Measurements from ENCODE around the gene KL.
A peak's percentile ranks its signal among the peaks of the same experiment; 100 is the strongest.

Gene KL

DNA sequence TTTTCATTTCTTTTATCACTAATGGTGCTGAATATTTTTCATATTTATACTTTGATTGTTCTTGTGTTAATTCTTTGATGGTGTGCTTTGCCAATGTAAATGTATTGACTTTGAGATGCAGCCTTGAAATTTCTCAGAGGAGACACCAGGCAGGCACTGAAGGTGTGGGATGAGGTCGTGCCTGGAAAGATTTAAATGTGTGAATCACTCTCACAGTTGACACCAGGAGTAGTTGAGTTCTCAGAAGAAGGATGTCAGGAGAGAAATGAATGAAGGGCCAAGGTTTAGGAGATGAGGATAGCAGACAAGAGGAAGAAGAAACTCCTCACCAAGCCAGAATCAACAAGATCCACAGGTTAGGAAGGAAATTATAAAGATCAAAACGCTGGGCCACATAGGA lies 10.1 kb upstream of the KL start:
- no peak for DNase-seq

DNA sequence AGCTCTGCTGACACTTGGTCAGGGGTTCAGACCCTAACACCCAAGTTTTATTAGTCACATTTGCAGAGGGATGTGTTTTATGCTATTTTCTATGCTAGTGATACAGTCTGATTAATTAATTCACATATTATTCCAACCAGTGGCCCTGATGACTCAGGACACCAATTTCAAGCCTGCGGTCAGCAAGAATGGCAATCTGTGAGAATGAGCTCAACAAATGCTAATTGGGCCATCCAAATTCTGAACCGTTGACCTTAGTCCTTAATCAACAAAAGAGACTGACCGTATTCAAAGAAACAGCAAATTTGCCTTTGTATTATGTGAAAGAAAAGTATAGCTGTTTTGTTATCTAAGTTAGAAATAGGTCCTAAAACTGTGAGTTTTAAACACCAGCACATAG lies 9.6 kb upstream of the KL start:
- DNase-seq: no peak

DNA sequence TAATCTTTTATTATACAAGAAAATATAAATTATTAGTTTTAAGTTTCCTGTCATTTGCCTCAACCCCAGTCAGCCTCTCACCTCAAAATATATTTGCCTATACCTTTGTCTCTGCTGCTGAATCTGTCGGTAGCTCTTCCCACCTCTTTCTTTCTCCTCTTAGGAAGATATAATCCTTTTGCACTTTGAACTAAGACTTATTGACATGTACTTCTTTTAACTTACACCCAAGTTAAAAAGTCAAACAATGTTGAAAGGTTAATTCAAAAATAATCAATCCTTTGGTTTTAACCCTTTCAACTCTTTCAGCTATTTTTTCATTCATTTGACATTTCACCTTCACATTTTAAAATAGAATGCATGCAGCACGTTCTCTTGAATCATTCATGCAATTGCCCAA lies 9.0 kb upstream of the KL start:
- no peak for DNase-seq

DNA sequence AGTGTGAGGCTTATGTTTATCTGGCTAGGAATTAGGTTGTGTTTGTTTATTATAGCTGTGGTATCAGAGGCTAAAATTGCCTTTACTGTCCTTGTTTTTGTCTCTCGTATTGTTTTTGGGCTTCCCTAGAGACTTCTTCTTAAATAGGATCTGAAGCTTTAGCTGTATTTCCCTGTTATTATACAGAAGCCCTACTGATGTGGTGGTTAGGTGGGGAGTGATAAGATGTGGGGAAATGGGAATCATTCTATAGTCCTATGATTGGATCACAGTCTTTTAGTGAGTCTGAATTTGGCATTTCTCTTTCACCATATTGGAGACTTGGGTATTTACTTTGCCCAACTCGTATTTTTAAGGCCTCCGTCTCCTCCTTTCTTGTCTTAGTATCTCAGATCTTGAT lies 8.3 kb upstream of the KL start:
- DNase-seq: no peak

DNA sequence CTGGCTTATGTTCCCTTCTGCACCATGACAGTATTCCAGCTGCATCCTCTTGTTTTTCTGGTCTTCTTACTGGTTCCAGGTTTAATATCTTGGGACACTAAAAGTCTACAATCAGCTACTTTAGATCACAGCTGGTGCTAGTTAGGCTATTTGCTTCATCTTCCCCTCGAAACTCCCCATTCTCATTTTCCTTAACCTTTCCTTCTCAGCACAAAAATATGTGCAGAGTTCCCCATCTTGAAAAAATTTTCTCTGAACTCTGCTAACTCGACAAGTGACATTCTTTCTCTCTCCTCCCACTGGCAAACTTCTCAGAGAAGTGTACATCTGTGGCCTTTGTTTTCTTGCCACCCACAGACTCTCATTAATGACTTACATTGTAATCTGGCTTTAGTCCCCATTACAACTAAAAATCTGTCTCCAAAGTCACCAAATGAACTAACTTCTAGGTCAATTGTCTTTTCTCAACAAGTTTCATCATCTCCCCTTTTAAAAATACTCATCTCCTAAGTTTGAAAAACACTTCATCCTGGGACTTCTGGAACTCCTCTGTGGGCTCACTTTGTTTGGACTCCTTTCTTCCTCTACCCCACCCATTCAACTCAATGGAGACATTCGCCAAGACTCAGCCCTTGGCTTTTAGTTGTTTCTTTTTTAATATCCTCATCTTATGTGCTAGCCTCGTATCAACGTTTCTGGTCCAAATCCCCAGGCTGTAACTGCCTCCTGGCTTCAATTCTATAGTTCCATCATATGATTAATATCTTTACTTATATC lies 7.1 kb upstream of the KL start:
- no peak for DNase-seq

DNA sequence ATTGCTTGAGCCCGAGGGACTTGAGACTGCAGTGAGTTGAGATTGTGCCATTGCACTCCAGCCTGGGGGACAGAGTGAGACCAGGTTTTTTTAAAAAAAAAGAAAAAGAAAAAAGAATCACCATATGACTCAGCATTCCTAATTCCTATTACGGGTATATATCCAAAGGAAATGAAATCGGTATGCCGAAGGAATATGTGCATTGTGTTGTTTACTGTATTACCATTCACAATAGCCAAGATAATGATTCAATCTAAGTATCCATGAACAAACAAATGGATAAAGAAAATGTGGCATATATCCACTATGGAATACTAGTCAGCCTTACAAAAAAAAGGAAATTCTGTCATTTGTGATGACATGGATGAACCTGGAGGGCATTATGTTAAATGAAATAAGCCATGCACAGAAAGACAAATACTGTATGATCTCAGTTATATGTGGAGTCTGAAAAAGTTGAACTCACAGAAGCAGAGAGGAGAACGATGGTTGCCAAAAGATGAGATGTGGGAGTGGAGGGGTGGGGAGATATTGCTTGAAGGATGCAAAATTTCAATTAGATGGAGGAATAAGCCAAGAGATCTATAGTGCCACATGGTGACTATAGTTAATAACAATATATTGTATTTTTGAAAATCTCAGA lies 4.3 kb upstream of the KL start:
- DNase-seq: no peak

DNA sequence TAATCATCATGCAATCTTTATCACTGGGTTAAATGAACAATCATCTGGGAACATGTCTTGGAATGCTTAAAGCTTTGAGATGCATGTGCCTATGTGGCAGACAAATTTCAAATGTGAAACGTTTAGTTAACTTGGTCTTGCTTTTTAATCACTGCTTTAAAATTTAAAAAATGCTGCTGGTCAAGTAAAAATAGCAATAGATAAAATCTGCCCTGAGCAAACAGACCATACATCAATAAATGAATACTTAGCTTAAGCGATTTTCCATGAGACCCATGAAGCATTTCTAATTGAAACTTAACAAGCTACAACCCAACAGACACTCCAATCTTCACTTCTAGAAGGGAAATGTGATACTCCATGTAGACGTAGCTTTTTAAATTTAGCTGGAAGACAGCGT lies 1.9 kb upstream of the KL start:
- no peak for DNase-seq

DNA sequence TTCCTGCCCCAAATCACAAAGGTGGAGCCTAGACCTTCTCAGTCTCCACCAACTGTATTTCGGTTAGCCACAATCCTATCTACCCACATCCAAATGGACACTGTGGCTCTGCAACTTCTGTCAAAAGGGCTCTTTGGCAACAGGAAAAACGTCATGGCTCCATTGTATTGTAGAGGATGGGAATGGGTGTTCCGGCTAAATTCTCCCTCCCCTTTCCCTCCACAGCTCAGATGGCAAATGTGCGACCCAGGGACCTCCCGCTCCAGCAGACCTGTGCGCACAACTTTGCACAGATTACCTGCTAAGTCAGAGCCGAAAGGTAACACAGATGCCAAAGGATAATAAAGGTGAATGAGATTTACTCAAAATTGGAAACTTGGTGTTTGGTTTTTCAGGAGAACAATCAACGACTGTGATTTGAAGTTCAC lies 968 bp upstream of the KL start:
- no peak for DNase-seq

DNA sequence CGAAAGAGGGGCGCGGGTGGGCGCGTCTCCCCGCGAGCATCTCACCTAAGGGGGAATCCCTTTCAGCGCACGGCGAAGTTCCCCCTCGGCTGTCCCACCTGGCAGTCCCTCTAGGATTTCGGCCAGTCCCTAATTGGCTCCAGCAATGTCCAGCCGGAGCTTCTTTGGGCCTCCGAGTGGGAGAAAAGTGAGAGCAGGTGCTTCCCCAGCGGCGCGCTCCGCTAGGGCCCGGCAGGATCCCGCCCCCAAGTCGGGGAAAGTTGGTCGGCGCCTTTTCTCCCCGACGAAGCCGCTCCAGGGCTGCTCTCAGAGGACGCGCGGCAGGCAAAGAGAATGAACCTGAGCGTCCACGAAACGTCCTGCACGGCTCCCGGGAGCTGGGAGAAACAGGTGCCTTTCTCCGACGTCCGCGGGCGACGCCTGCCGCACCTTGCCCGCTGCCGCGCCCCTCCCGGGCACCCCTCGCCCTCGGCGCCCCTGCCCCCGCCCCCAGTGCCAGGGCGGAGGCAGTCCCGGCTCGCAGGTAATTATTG lies 366 bp upstream of the KL start:
- no peak for DNase-seq

DNA sequence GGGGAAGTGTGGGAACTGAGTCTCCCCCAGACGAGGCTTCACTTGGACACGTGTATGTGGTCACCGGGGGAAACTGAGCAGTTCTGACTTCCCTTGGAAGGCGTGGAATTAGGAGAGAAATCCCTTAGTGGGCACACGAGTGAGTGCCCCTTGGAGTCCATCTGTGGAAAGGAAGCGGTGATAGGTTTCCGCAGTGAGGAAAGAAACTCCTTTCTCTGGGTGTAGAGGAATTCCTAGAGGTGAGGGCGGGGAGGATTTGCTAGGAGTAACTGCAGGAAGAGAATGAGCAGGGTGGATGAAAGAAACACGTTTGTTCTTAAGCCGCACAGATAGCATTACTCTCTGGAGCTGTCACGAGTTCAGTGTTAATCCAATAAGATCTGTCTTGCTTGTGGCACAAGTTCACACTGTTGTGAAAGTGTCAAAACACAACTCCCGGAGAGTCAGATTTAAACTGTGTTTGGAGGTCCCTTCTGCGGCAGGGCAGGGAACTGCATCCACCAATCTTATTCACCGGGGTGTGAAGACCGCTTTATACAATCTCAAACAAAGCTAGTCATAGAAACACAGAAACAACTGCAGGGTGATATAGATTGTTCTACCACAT lies 1.2 kb downstream of the KL start:
- no peak for DNase-seq

DNA sequence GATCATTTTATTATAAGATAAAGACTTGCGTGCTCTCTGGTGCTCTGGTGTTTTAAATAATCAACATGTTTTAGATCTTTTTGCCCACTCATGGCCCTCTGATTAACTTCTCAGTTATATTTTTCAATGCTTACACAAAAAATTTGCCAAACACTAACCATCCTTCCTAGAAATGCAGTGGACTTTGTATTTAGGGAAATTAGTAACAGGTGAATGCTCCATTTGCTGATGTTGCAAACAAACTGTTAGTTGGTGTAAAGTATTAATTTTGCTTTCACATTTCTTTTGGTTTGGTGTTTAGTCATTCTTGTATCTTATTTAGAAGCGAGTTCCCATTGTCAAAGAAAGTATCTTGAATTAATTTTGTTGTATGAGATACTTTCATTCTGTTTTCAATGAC lies 2.7 kb downstream of the KL start:
- no peak for DNase-seq

DNA sequence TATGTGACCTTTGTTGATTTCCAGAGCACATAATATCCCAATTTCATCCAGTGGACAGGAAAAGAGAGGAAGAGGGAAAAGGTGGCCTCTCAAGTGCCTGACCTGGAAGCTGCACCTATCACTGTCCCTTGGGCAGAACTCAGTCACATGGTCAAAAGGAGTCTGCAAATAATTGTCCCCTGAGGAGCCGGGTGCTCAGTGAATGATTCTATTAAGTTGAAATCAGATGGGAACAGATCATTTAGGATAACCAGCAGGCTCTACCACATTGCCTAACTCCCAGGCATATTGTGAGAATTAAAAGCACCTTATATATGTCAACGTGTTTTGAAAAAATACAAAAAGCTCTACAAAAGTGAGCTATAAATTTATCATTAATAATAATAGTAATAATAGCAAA lies 6.8 kb downstream of the KL start:
- DNase-seq: no peak

DNA sequence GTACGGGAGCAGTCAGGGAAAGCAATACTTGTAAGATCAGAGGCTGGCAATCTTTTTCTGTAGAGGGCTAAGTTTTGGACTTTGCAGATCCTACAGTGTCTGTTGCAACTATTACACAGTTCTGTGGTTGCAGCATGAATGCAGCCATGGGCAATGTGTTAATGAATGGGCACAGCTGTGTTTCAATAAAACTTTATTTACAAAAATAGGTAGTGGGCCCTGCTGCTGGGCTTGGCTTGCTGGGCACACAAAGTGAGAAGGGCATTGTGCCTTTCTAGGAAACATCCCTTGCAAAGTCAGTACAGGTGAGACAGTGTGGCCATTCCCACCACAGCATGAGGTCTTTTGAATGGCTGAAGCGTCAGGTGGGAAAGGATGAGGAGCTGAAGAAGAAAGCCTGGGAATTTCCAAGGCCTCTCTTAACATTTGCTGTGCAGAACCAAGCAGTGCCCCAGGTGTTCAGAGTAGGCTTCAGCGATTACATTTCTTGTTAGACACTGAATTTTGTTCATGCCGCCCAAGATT lies 9.1 kb downstream of the KL start:
- no peak for DNase-seq

DNA sequence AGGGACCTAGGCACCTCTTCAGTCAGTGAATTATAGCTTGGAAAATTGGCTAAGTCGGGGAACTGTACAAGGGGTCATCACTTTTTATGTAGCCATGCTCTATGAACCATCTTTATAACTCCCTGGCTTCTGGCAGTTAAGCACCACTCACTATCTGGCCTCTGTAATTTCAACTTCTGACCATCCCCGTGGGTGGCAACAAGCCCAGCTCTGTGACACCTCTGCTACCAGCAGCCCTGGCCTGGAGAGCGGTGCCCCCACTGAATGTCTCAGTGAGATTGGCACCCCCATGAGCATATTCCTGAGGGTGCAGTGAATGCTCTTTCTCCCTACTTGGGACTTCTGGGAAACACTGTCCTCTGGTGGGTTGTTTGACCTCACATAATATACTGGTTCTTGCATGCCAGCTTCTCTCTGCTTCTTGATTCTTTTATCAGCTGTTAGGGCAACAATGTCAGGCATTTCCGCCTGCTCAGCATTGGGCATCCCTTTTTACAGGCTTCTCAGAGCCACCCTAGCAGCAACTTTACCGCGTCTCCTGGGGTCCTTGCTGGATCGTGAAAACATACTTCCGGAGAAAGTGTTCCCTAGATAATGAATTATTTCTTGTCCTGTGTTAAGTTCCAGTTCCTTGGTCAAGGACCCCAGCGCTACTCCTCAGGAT lies 10.4 kb downstream of the KL start:
- DNase-seq: no peak

DNA sequence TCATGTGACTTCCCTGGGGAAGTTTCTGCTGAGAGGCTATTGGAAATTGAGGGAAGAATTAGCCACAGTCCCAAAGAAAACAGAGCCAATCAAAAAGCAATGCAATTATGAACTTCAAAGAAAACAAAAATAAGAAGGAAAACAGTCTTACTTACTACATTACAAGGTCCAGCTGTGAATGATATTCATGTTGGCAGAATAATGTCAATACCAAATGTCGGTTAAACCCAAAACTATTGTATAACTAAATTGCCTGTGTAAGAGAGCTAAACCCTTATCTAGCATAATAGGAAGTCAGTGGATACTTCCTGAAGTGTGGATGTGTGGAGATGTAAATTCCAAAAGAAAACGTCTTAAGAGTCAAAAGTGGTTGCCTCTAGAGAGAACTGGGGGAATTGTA lies 12.4 kb downstream of the KL start:
- no peak for DNase-seq

DNA sequence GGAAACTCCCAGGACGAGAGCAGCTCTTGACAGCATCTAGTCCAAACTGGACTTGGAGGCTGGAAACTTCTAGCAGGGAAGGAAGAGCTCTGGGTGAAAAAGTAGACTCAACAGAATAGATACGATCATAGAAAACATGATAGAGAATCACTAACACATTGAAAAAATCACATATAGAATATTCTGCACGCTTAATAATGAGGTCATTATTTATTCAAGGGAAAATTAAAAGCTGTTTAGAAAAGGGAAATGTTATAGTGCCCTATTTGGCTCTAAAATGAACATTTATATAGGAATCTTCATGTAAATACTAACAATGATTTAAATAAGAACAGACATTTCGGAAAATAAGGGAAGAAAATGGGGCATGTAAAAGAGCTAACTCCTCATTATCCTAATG lies 15.1 kb downstream of the KL start:
- DNase-seq: no peak

DNA sequence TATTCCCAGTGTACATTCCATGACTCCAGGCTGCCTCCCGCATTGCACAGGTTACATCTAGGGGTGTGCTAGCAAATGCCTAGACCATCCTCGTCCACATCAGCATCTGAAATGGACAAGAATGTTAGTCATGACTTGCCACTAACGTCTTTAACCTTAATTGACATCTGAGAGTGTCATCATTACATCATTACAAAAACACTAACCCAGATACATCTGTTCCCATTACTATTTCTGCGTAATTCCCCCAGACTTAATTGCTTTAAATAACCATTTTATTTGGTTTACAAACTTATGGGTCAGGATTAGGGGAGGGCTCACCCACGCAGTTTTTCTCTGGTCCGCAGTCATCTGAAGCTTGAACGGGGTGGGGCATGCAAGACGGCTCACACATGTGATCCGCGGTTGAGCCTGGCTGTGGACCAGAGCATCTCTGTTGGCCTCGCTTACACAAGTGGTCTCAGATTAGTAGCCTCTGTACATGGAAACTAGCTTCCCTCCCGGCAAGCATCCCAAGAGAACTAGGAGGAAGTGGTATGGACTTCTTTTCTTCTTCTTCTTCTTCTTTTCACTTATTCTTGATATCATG lies 15.9 kb downstream of the KL start:
- no peak for DNase-seq

DNA sequence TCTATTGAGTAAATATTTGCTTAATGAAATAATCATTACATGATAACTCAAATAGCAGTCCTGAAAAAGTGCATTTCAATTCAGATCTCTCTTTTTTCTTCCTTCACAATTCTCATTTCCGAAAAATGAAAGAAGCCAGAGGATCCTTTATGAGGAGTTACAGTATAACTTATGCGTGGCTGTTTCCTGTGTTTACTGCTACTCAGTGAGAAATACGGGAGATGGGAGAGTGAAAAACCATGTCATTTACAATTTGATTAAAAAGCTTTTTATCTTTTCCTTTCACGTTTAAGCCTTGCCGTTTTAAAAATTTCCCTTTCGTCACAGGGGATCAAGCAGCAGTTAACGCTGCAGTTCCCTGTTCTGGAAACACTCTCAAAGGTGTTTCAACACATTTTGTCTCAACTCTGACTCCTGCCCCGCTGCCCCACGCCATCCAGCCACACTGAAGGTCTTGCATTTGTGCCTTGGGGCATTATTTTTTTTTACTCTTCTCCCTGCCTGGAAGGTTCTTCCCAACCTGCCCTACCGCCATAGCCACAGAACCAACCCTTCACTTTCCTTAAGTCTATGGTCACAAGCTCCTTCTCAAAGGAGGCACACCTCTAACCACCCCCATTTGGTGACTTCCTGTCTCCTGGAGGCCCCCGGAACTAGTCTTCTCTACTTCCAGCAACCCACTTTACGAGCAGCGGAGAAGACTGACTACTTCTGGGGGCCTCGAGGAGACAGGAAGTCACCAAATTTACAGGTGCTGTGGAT lies 17.0 kb downstream of the KL start:
- peak; percentile 7 for DNase-seq

DNA sequence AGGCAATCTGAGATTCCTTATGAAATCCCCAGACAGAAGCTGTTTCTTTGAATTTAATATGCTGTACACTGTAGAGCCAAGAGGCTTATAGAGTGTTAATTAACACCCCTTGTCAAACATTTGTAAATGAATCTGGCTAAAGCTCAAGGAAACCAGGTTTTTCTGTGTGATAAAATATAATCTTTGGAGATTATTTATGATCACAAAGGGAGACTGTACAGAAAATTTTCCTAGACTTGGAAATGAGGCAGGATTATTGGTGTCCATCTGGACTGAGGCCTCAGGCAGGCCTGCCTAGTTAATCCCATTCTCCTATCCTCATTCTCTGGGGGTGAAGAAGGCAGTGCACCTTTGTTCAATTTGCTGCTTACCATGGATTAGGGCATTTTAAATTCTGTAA lies 17.8 kb downstream of the KL start:
- no peak for DNase-seq

DNA sequence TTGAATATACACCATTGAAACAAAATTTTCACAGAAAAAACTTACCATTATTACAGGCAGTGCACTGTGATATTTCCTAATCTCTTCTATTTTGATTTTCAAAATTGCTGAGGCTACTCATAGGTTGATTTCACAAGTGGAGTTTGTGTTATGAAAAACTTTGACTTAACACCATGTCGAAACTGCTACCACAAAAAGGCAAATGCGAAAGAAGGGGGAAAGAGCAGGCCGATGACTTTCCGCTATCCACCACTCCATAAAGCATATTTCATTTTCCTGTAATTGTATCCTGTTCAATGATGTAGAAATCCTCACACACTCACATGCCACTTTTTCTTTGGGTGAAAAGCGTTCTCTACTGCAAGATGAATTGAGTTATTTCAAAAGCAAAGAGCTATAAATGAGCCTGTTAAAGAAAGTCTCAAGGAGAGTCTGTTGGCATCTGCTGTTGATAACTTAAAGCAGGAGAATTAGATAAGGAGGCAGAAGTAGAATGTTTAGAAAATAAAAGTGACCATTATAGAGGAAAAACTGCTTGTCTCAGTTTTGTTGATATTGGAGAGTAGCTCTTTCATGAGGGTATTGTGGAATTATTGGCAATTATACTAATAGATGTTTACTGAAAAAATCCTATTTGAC lies 18.8 kb downstream of the KL start:
- DNase-seq: no peak

DNA sequence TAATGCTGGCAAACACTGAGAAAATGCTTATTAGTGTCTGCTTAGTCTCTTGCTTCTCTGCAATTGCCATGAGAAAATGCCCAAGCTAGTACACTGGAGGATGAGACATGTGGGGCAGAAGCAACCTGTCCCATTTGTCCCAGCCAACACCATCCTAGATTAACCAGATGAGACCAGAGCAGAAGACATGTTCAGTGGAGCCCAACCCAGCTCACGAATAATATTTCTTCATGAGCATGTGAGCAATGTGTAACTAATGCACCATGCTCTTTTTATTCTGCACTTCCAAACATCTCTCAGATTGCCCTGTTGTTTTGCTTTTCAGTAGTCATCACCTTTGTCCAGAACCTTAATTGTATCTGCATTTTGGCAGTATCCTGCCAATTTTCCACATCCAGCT lies 21.4 kb downstream of the KL start:
- DNase-seq: no peak

DNA sequence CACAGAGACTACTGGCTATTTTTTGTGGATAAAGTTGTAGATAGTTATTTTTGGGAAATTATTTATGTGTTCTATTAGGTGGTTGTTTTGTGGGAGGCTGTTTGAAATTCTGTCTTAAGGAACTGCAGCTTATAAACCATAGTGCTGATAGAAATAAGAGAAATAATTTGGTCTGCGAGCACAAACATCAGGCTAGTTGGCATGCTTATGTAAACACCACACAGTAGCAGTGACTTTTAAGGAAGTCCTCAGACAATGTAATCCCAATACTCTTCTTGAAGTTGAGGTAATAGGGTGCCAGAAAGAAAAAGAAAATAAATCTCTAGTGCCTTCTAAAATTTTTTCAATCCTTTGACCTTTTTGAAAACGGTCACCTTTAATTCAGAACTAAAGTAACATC lies 23.9 kb downstream of the KL start:
- DNase-seq: no peak

Data from stimulated activated CD4-positive, alpha-beta T cell treated with anti-CD3 and anti-CD28 coated beads, Interleukin-12 subunit alpha, Interleukin-12 subunit beta, amount 100 ng/mL, for 4 hours (primary cell).